Measurements from ENCODE around the gene VAX1. TPM values are rescaled to one million over a fixed set of nuclear protein-coding genes. Genes with fewer than 3 reads are reported as not detected.

VAX1 gene
- total RNA-seq, 3 donors from 2014 or later (not counting 1 experiment from before 2014, with no cell fraction given) = not detected

- no peaks in the 10 kb centered on the region for H3K36me3 Mint-ChIP-seq
- no peaks in the 10 kb centered on the region for H3K4me1 ChIP-seq (ENCODE audit: control insufficient read depth, insufficient read depth, low read length)
- H3K9me3 ChIP-seq (ENCODE audit: control insufficient read depth, insufficient read depth, low read length) = no peaks in the 10 kb centered on the region
- no peak overlapping the region for H3K4me3 ChIP-seq (ENCODE audit: low read length)
- intact Hi-C loops (cut with micrococcal nuclease) = no loop called here
- peaks cover 34 to 43% of the 10 kb centered on the region in 2 donors for H3K27me3 Mint-ChIP-seq (ENCODE audit: low read depth in 2 of 2)
- no peaks in the 10 kb centered on the region for H3K9me3 Mint-ChIP-seq
- no peak overlapping the region for H3K4me3 Mint-ChIP-seq
- 68% methylated on average over 4 of the region's 4 CpGs for WGBS (ENCODE audit: insufficient coverage)
- no peak overlapping the region for H3K27ac ChIP-seq (ENCODE audit: low read length)
- DNase-seq (no peak), ATAC-seq (no peak)
- H3K27me3 ChIP-seq (ENCODE audit: control insufficient read depth, insufficient read depth, low read length) = peaks cover 13% of the 10 kb centered on the region
- no peak for TF ChIP-seq CTCF (IDR thresholded peaks at IDR 0.05)
- H3K36me3 ChIP-seq (ENCODE audit: control insufficient read depth, insufficient read depth, low read length) = no peaks in the 10 kb centered on the region
- H3K4me1 Mint-ChIP-seq = no peaks in the 10 kb centered on the region
- no peak overlapping the region for H3K27ac Mint-ChIP-seq
Observed at GRCh38 chr10:117145019-117145418, 6.9 kb upstream of the VAX1 start.

- intact Hi-C loops (cut with micrococcal nuclease) = no loop called here
- H3K4me1 Mint-ChIP-seq = no peaks in the 10 kb centered on the region
- no peaks in the 10 kb centered on the region for H3K9me3 ChIP-seq (ENCODE audit: control insufficient read depth, insufficient read depth, low read length)
- 67% methylated on average over 4 of the region's 5 CpGs for WGBS (ENCODE audit: insufficient coverage)
- H3K27me3 Mint-ChIP-seq (ENCODE audit: low read depth in 2 of 2) = peaks cover 39 to 48% of the 10 kb centered on the region in 2 donors
- peaks cover 19% of the 10 kb centered on the region for H3K27me3 ChIP-seq (ENCODE audit: control insufficient read depth, insufficient read depth, low read length)
- ATAC-seq = no peak
- no peak overlapping the region for H3K4me3 ChIP-seq (ENCODE audit: low read length)
- H3K4me3 Mint-ChIP-seq = no peak overlapping the region
- H3K4me1 ChIP-seq (ENCODE audit: control insufficient read depth, insufficient read depth, low read length) = no peaks in the 10 kb centered on the region
- no peaks in the 10 kb centered on the region for H3K9me3 Mint-ChIP-seq
- no peaks in the 10 kb centered on the region for H3K36me3 ChIP-seq (ENCODE audit: control insufficient read depth, insufficient read depth, low read length)
- no peak for TF ChIP-seq CTCF (IDR thresholded peaks at IDR 0.05)
- H3K27ac ChIP-seq (ENCODE audit: low read length) = no peak overlapping the region
- no peaks in the 10 kb centered on the region for H3K36me3 Mint-ChIP-seq
- DNase-seq = no peak
- H3K27ac Mint-ChIP-seq = no peak overlapping the region
Observed at GRCh38 chr10:117143103-117143823, 5.2 kb upstream of the VAX1 start.

GRCh38 chr10:117140525-117140902 is 2.4 kb upstream of the VAX1 start:
- no peak overlapping the region for H3K4me3 Mint-ChIP-seq
- no peaks in the 10 kb centered on the region for H3K9me3 ChIP-seq (ENCODE audit: control insufficient read depth, insufficient read depth, low read length)
- ATAC-seq (no peak), DNase-seq (no peak)
- H3K4me1 ChIP-seq (ENCODE audit: control insufficient read depth, insufficient read depth, low read length) = peaks cover 3% of the 10 kb centered on the region
- H3K27me3 Mint-ChIP-seq (ENCODE audit: low read depth in 2 of 2) = peaks cover 43 to 51% of the 10 kb centered on the region in 2 donors
- no peak overlapping the region for H3K27ac Mint-ChIP-seq
- H3K36me3 ChIP-seq (ENCODE audit: control insufficient read depth, insufficient read depth, low read length) = no peaks in the 10 kb centered on the region
- WGBS (ENCODE audit: insufficient coverage) = 12% methylated on average over 23 of the region's 23 CpGs
- H3K4me3 ChIP-seq (ENCODE audit: low read length) = no peak overlapping the region
- H3K27me3 ChIP-seq (ENCODE audit: control insufficient read depth, insufficient read depth, low read length) = peaks cover 30% of the 10 kb centered on the region
- H3K9me3 Mint-ChIP-seq = no peaks in the 10 kb centered on the region
- no peaks in the 10 kb centered on the region for H3K36me3 Mint-ChIP-seq
- intact Hi-C loops (cut with micrococcal nuclease) = no loop called here
- H3K4me1 Mint-ChIP-seq = peaks cover 0 to 4% of the 10 kb centered on the region in 2 donors
- H3K27ac ChIP-seq (ENCODE audit: low read length) = no peak overlapping the region
- TF ChIP-seq CTCF (IDR thresholded peaks at IDR 0.05) = no peak

All from natural killer cell (primary cell).